Activated CD8-positive, alpha-beta memory T cell treated with anti-CD3 and anti-CD28 coated beads for 24 hours (primary cell): ENCODE results near the gene SH3GLB1.

ENCODE experiments used
- DNase-seq: peaks from one replicate; pipeline ENCODE4 v3.0.0-alpha.2; 2020

SH3GLB1 gene

GRCh38 chr1:86739648-86740509, 35.5 kb downstream of the SH3GLB1 start:
- DNase-seq: no peak

GRCh38 chr1:86741947-86742572, 37.7 kb downstream of the SH3GLB1 start:
- DNase-seq: no peak

GRCh38 chr1:86747304-86747703, 42.9 kb downstream of the SH3GLB1 start:
- DNase-seq: no peak

GRCh38 chr1:86748622-86749373, 44.4 kb downstream of the SH3GLB1 start:
- no peak for DNase-seq

GRCh38 chr1:86750076-86750475, 45.7 kb downstream of the SH3GLB1 start:
- no peak for DNase-seq

- no peak for DNase-seq
Measured at GRCh38 chr1:86750530-86750929, 46.2 kb downstream of the SH3GLB1 start.

GRCh38 chr1:86751923-86752322, 47.5 kb downstream of the SH3GLB1 start:
- DNase-seq: no peak

GRCh38 chr1:86753700-86754099, 49.3 kb downstream of the SH3GLB1 start:
- no peak for DNase-seq

- DNase-seq: no peak
Measured at GRCh38 chr1:86754265-86754974, 50.0 kb downstream of the SH3GLB1 start.

- DNase-seq: no peak
Measured at GRCh38 chr1:86756062-86756406, 51.7 kb downstream of the SH3GLB1 start.

GRCh38 chr1:86757272-86757984, 53.1 kb downstream of the SH3GLB1 start:
- DNase-seq: no peak

GRCh38 chr1:86758570-86758969, 54.2 kb downstream of the SH3GLB1 start:
- no peak for DNase-seq

GRCh38 chr1:86760199-86760598, 55.8 kb downstream of the SH3GLB1 start:
- no peak for DNase-seq

GRCh38 chr1:86762336-86762735, 58.0 kb downstream of the SH3GLB1 start:
- no peak for DNase-seq

- DNase-seq: no peak
Measured at GRCh38 chr1:86764523-86764922, 60.1 kb downstream of the SH3GLB1 start.

GRCh38 chr1:86765073-86765472, 60.7 kb downstream of the SH3GLB1 start:
- no peak for DNase-seq

- DNase-seq: no peak
Measured at GRCh38 chr1:86765674-86766073, 61.3 kb downstream of the SH3GLB1 start.

GRCh38 chr1:86768554-86768953, 64.2 kb downstream of the SH3GLB1 start:
- DNase-seq: no peak

GRCh38 chr1:86769065-86769464, 64.7 kb downstream of the SH3GLB1 start:
- no peak for DNase-seq

- no peak for DNase-seq
Measured at GRCh38 chr1:86773341-86774288, 69.2 kb downstream of the SH3GLB1 start.
